Measurements from ENCODE around the gene PXDC1. TPM values are rescaled to one million over a fixed set of nuclear protein-coding genes. Genes with fewer than 3 reads are reported as not detected.

The PXDC1 gene
- total RNA-seq, 1 donor from 2014 or later, result 48.4 TPM

Other genes starting within 250 kb of the PXDC1 start
- 24.8 TPM for gene FAM50B, start 97.7 kb upstream of the PXDC1 start, total RNA-seq